ENCODE measurements around the gene MTF2.
A peak's percentile ranks its signal among the peaks of the same experiment; 100 is the strongest.
"Not testable (repeated sequence)": the region's sequence is repeated elsewhere in the genome, so short reads cannot be mapped to it uniquely, and the experiment has no call there.

MTF2 gene

DNA sequence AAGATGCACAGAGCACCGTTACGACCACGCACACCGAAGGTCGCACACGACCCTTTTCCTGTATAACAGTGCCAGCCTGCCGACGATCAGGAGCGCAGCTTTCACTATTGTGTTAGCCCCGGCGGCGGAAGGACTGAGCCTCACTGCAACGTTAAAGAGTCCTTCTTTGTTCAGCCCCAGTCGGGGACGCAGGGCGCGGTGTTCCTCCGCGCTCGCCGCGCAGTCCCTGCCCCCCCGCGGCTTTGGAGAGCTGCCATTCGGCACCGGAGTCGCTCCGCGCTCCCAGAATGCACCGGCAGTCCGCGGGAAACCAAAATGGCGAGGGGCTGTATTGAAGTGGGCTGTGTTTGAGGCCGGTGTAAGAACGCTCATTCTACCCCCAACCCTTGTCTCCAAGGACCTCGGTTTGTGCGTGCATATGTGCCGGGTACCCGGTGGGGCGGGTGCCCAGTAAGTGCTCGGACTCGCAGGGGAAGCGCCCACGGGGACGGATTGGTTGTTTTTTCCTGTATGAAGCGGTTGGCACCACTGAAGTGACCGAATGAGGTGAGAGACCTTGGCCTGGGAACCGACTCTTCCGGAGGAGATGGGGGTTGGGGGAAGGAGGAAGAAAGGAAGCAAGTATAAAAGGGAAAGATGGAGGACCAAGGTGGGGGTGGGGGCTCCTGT, at the start of gene MTF2:
Gene MTF2 (plus strand): TSS at position 298 of the 669 bp plus-strand sequence. CDS start 244 bp downstream, at position 542.
- peak; percentile 80 to 82 for DNase-seq

GRCh38 chr1:93029317-93029716, 49.8 kb upstream of the MTF2 start:
- DNase-seq, result no peak

- not testable (repeated sequence) for DNase-seq
Measured at GRCh38 chr1:93030191-93030590, 48.9 kb upstream of the MTF2 start.

GRCh38 chr1:93031711-93032110, 47.4 kb upstream of the MTF2 start:
- DNase-seq, result no peak

DNA sequence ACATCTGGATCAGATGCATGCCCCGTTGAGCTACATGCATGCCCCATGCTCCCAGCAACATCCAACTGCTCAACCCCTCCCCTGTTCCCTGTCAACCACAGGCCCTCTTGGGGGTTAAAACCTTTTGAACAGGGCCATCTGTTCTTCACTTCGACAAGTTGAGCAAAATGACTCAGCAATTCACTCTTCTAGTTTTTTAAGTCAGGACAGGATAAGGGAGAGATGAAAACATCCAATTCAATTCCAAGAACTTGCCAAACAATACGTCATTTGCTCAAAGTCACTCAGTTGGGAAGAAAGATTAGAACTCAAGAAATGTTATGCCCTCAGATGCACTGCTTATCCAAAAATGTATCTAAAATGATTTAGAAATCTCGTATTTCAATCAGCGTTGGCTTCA, 46.1 kb upstream of the MTF2 start:
- DNase-seq, result no peak

- no peak for DNase-seq
Measured at GRCh38 chr1:93033785-93034184, 45.3 kb upstream of the MTF2 start.

DNA sequence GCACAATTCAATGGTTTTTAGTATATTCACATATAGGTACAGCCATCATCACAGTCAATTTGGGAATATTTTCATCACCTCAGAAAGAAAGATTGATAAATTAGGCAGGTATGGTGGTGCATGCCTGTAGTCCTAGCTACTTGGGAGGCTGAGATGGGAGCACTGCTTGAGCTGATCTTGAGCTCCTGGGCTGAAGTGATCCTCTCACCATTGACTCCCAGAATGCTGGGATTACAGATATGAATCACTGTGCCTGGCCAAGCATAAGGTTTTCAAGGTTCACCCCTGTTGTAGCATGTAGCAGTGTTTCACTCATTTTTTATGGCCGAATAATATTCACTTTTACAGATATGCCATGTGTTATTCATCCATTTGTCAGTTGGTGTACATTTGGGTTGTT, 44.7 kb upstream of the MTF2 start:
- no peak for DNase-seq

- DNase-seq, result no peak
Measured at GRCh38 chr1:93036672-93037071, 42.4 kb upstream of the MTF2 start.

GRCh38 chr1:93042187-93043056, 36.7 kb upstream of the MTF2 start:
- peak; percentile 75 for DNase-seq

GRCh38 chr1:93043057-93043557, 36.0 kb upstream of the MTF2 start:
- no peak for DNase-seq

- DNase-seq, result no peak
Measured at GRCh38 chr1:93047618-93048017, 31.5 kb upstream of the MTF2 start.

DNA sequence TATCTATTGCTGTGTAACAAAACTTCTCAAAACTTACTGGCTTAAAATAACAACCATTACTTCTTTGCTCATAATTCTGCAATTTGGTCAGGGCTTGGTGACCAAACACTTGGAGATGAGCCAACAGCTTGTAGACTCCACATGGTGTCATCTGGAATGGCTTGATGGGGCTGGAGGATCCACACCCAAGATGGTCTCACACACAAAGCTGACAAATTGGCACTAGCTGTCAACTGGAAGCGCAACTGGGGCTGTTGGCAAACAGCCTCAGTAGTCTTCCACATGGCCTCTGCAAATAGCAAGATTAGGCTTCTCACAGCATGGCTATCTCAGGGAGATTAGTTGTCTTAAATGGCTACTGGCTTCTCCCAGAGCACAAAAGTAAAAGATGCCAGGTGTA, 27.1 kb upstream of the MTF2 start:
- no peak for DNase-seq

DNA sequence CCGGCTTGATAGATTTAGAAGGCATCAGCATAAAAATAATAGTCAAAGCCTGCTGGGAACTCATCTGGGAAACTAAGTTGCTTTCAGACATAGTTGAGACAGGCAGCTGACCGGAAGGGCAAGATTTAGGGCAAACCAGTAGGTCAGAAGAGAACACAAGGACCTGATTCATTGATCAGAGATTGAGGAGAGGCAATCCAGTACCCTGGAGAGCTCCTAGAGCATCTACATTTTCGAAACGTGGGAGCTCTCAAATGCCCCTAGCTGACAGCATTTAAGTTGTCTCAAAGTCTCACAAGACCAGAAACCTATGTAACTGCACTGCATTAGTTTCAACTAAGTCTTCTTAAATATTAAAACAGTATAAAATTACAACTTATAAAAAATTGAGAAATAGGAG, 22.9 kb upstream of the MTF2 start:
- DNase-seq, result peak; percentile 6 to 35

- no peak for DNase-seq
Measured at GRCh38 chr1:93056649-93057048, 22.4 kb upstream of the MTF2 start.

DNA sequence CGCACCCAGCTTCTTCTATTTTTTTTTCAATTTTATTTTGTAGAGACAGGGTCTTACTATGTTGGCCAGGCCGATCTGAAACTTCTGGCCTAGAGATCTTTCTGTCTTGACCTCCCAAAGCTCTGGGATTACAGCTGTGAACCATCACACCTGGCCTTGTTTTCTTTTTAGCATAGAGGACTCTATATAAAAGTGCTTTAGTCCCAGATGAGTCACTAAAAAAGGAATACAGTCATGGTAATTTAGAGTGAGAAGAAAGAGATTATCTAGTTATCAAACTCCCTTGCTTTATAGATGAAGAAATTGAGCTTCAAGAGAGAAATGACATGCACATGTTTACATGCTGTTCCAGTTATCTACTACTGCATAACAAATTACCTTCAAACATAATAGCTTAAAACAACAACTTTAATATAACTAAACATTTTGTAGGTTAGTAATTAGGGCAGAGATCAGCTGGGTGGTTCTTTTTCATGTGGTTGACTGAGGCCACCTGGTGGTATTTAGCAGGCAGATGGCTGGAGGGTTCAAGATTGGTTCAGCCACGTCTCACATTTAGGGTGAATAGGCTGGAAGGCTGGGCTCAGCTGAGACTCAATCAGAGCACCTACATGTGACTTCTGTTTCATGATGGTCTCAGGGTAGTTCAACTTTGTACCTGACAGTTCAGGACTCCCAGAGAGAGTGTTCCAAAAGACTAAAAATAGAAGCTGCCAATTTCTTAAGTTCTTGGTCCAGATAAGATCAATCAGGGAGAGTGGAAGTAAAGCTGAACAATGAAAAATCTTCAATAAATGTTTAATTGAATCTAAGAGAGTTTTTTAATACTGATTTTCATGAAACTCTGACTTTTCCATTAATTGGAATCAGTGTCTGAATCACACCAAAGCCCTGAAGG, 16.9 kb upstream of the MTF2 start:
- peak; percentile 23 to 46 for DNase-seq

GRCh38 chr1:93076268-93076667, 2.8 kb upstream of the MTF2 start:
- DNase-seq, result no peak

GRCh38 chr1:93078203-93078602, 880 bp upstream of the MTF2 start:
- no peak for DNase-seq

GRCh38 chr1:93078638-93078985, 471 bp upstream of the MTF2 start:
- DNase-seq, result no peak

DNA sequence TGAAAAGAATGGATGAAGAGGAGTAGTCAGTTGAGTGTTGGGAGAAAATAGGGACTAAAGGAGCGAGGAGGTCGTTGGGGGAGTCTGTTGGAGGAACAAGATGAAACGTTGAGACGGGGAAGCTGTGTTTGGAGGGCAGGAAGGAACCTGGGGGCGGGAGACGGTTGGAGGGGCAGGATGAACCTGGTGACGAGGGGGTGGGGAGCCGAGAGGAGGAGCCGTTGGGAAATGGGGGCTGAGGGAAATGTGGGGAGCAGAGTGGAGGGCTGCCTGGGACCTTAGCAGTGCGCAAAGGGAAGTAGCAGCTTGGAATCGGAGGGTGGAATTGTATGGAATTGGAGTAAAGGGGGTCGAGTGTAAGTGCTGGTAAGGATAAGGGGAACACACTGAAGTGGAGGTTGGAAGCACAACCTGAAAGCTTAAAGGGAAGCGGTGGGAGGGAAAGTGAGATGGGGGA, 630 bp downstream of the MTF2 start:
- no peak for DNase-seq

DNA sequence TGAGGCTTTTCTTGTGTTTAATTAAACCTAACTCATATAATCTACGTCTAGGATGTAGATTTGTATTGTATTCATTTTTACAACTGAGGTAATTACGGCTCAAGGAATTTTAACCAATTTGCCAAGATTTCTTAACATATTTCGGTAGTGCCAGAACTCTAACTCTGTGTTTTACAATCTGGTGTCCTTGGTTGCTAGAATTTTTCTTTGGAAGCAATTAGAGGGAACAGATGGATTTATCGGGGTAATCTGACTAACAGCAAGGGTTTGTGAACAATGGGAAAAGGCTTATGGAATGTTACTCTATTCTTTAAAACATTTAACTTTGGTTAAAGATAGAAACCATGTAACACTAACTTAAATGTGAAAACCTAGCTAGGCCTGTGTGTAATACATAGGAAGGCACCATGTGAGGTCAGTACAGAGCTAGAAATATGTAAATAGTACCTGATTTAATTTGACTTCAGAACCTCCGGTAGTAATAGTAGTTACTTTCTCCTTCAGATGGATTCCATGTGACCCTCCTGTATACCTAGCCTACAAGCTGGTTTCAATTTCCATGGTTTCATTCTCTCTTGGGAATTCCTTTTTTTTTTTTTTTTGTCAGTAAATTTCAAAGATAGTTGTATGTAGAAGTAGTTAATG, 1.2 kb downstream of the MTF2 start:
- DNase-seq, result peak; percentile 74 to 75

DNA sequence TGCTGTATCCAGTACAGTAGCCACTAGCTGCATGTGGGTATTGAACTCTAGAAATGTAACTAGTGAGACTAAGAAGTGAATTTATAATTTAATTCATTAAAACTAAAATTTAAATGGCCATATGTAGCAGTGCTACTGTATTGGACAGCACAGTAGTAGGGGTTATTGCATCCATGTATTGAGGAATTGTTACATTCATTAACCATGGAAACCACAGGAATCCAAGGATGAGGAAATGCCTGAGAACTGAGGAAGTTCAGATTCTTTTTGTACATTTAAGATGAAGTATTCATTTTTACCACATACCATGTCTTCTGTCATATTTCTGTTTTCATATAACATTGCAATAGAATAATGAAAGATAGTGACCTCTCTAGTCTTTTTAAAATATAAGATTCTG, 2.6 kb downstream of the MTF2 start:
- peak; percentile 64 to 65 for DNase-seq

DNA sequence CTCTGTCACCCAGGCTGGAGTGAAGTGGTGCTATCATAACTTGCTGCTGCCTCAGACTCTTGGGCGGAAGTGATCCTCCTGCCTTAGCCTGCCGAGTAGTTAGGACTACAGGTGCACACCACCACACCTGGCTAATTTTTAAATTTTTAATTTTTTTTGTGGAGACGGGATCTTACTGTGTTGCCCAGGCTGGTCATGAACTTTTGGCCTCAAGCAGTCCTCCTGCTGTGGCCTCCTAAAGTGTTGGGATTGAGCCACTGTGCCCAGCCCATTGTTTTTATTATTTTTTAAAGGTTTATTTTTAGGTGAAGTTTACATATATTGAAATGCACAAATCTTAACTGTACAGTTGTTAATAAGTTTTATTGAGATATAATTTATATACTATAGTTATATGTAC, 3.2 kb downstream of the MTF2 start:
- no peak for DNase-seq

DNA sequence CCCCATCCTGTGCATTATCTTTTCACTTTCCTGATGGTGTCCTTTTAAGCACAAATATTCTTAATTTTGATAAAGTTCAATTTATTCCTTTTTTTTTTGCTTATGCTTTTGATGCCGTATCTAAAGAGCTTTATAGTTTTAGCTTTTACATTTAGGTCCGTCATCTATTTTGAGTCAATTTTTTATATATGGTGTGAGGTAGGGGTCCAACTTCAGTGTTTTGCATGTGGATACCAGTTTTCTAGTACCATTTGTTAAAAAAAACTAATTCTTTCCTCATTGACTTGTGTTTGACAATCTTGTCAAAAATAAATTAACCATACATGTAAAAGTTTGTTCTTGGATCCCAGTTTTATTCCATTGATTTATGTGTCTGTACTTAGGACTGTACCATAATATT, 4.9 kb downstream of the MTF2 start:
- DNase-seq, result no peak
